CD4-positive, alpha-beta T cell (primary cell): ENCODE results near the gene GTSF1L. TPM values are rescaled to one million over a fixed set of nuclear protein-coding genes. Genes with fewer than 3 reads are reported as not detected.

Source experiments
- ATAC-seq: fragments of 200-7000 bp; cut with Tn5 transposase; one replicate; pipeline ENCODE4 v1.10.0; 2022; ENCODE audit warnings: mild to moderate bottlenecking; ENCODE audit not compliant: poor library complexity
- CTCF ChIA-PET: fragments of 350-600 bp; sonication (Branson Sonifier 250); formaldehyde crosslinking; loops from one replicate; lab custom pipeline; 2021; ENCODE audit warnings: antibody characterized with exemption, inconsistent platforms; lab: Charles Lee
- POLR2A ChIA-PET: fragments of 350-600 bp; sonication (Branson Sonifier 250); formaldehyde crosslinking; loops from one replicate; lab custom pipeline; 2021; ENCODE audit warnings: antibody characterized with exemption, inconsistent platforms; lab: Charles Lee
- DNase-seq, 14 experiments: peaks; one replicate each; pipeline ENCODE4 v3.0.0-alpha.2; 2013 to 2020; ENCODE audit warnings: mixed read lengths in 2 of 14
- H3K27ac ChIP-seq, 2 donors: one replicate each; pipeline versions ENCODE4 v1.5.1 to v1.7.0; 2013; ENCODE audit warnings: low read length in 2 of 2, low read depth in 1 of 2, mild to moderate bottlenecking in 1 of 2
- H3K27me3 ChIP-seq, 2 experiments: 1 replicate in 1 of 2; 2 replicates in 1 of 2; pipeline versions ENCODE4 v1.6.1 to v1.7.0; 2013; ENCODE audit warnings: low read length in 2 of 2, control low read depth in 1 of 2, mild to moderate bottlenecking in 1 of 2, moderate library complexity in 1 of 2; ENCODE audit not compliant: insufficient read depth in 2 of 2, control insufficient read depth in 1 of 2
- H3K36me3 ChIP-seq: one replicate; pipeline ENCODE4 v1.6.1; 2013; ENCODE audit warnings: low read length, control low read depth; ENCODE audit not compliant: insufficient read depth
- H3K4me1 ChIP-seq: one replicate; pipeline ENCODE4 v1.6.1; 2013; ENCODE audit warnings: low read length, control low read depth; ENCODE audit not compliant: insufficient read depth
- H3K4me3 ChIP-seq: one replicate; pipeline ENCODE4 v1.5.1; 2013; ENCODE audit warnings: mild to moderate bottlenecking, low read length, moderate library complexity
- H3K9me3 ChIP-seq, 2 experiments: 1 replicate in 1 of 2; 2 replicates in 1 of 2; pipeline versions ENCODE4 v1.6.1 to v1.7.0; 2013; ENCODE audit warnings: low read length in 2 of 2, mild to moderate bottlenecking in 2 of 2, control low read depth in 1 of 2, moderate library complexity in 1 of 2; ENCODE audit not compliant: control insufficient read depth in 1 of 2, insufficient read depth in 1 of 2
- H3K27ac Mint-ChIP-seq: one replicate; pipeline ENCODE4 v1.8.0; 2020; ENCODE audit warnings: mixed read lengths
- H3K27me3 Mint-ChIP-seq: one replicate; pipeline ENCODE4 v1.8.0; 2021; ENCODE audit warnings: mixed read lengths
- H3K36me3 Mint-ChIP-seq: one replicate; pipeline ENCODE4 v1.8.0; 2021; ENCODE audit warnings: low read depth, mixed read lengths
- H3K4me1 Mint-ChIP-seq: one replicate; pipeline ENCODE4 v1.8.0; 2021; ENCODE audit warnings: low read depth, mixed read lengths
- H3K4me3 Mint-ChIP-seq: one replicate; pipeline ENCODE4 v1.8.0; 2020; ENCODE audit warnings: mild to moderate bottlenecking, mixed read lengths
- H3K9me3 Mint-ChIP-seq: one replicate; pipeline ENCODE4 v1.8.0; 2020; ENCODE audit warnings: mixed read lengths
- CTCF ChIP-seq: fragments of 200-600 bp; IDR thresholded peaks from one replicate; pipeline ENCODE4 v1.8.0; 2022; ENCODE audit warnings: antibody characterized with exemption, mild to moderate bottlenecking
- intact Hi-C, 2 experiments: fragments of 100-400 bp; cut with DNase I in 1 of 2; cut with micrococcal nuclease in 1 of 2; formaldehyde crosslinking; loops; one replicate each; pipeline versions ENCODE4 v1.15.1 to v1.9.0; 2023 to 2025; cut with DNase I, micrococcal nuclease
- total RNA-seq, 174 experiments: library from RNA in 2 of 174; stranded (reverse) in 2 of 174; gene quantifications; one replicate each; pipeline ENCODE4 v1.2.3 and lab custom pipeline; 2021 to 2026

GTSF1L gene
- total RNA-seq, 2 experiments from 2014 or later, result not detected

- Histone ChIP-seq H3K27me3 (no peaks in the 10 kb centered on the region), H3K27ac (peak overlapping the region in 1 of 2 donors; percentile 17), H3K9me3 (no peaks in the 10 kb centered on the region), H3K4me1 (peaks cover 7% of the 10 kb centered on the region), H3K36me3 (no peaks in the 10 kb centered on the region), H3K4me3 (no peak overlapping the region)
- Mint-ChIP-seq H3K4me1 (no peaks in the 10 kb centered on the region), H3K4me3 (no peak overlapping the region), H3K9me3 (no peaks in the 10 kb centered on the region), H3K27ac (no peak overlapping the region), H3K36me3 (no peaks in the 10 kb centered on the region), H3K27me3 (no peaks in the 10 kb centered on the region)
- ChIA-PET POLR2A (no interaction called here), CTCF (interaction anchor here (1.1 kb wide), 1 partner anchor 69 kb away, joined by 3 read pairs; no protein-coding TSS in a partner anchor)
- DNase-seq (peak in 2 of 14 experiments; percentile 35 to 40), ATAC-seq (peak; percentile 52)
- intact Hi-C loops, result no loop called here
- TF ChIP-seq CTCF, result no peak
Observed at GRCh38 chr20:43681468-43681942, 45.3 kb downstream of the GTSF1L start.

GRCh38 chr20:43680981-43681380 lies 45.8 kb downstream of the GTSF1L start:
- ATAC-seq, result no peak
- Mint-ChIP-seq H3K9me3 (no peaks in the 10 kb centered on the region), H3K36me3 (no peaks in the 10 kb centered on the region), H3K4me3 (no peak overlapping the region), H3K27ac (no peak overlapping the region), H3K27me3 (no peaks in the 10 kb centered on the region), H3K4me1 (no peaks in the 10 kb centered on the region)
- ChIA-PET CTCF (interaction anchor here (1.1 kb wide), 1 partner anchor 70 kb away, joined by 3 read pairs; no protein-coding TSS in a partner anchor), POLR2A (no interaction called here)
- H3K36me3 ChIP-seq, result no peaks in the 10 kb centered on the region
- intact Hi-C loops, result no loop called here
- peaks cover 7% of the 10 kb centered on the region for H3K4me1 ChIP-seq
- H3K27ac ChIP-seq, result no peak overlapping the region
- DNase-seq, result no peak
- H3K4me3 ChIP-seq, result no peak overlapping the region
- H3K9me3 ChIP-seq, result no peaks in the 10 kb centered on the region
- H3K27me3 ChIP-seq, result no peaks in the 10 kb centered on the region
- no peak for TF ChIP-seq CTCF

GRCh38 chr20:43676368-43676767 lies 50.4 kb downstream of the GTSF1L start:
- Histone ChIP-seq H3K27ac (no peak overlapping the region), H3K4me1 (no peaks in the 10 kb centered on the region), H3K9me3 (peaks cover 0 to 13% of the 10 kb centered on the region in 2 experiments), H3K36me3 (no peaks in the 10 kb centered on the region), H3K27me3 (peaks cover 0 to 5% of the 10 kb centered on the region in 2 experiments), H3K4me3 (no peak overlapping the region)
- Mint-ChIP-seq H3K9me3 (no peaks in the 10 kb centered on the region), H3K36me3 (no peaks in the 10 kb centered on the region), H3K27ac (no peak overlapping the region), H3K27me3 (peaks cover 10% of the 10 kb centered on the region), H3K4me3 (no peak overlapping the region), H3K4me1 (no peaks in the 10 kb centered on the region)
- intact Hi-C loops, result no loop called here
- ChIA-PET CTCF (no interaction called here), POLR2A (no interaction called here)
- no peak for TF ChIP-seq CTCF
- DNase-seq, result no peak
- no peak for ATAC-seq

Other genes with a start within 250 kb of the GTSF1L start
- gene L3MBTL1, start 219.3 kb downstream of the GTSF1L start, total RNA-seq, result 10 to 100 TPM; 10.2 to 10.5 TPM
- under 1 TPM; 0.38 to 0.64 TPM for gene SGK2, start 168.0 kb downstream of the GTSF1L start, total RNA-seq
- gene IFT52, start 136.1 kb downstream of the GTSF1L start, total RNA-seq, result 10 to 100 TPM; 13.7 to 15.5 TPM
- under 1 TPM; 0.56 to 0.69 TPM for gene MYBL2, start 59.9 kb downstream of the GTSF1L start, total RNA-seq
- gene TOX2, start 187.8 kb upstream of the GTSF1L start, total RNA-seq, result 1 to 10 TPM; 3.3 to 3.9 TPM